ENCODE results near the gene TMEM150C. TPM values are rescaled to one million over a fixed set of nuclear protein-coding genes. Genes with fewer than 3 reads are reported as not detected.

Gene TMEM150C
- total RNA-seq, 4 donors from 2014 or later: 3.4 to 15.5 (median 7.3) TPM

DNA sequence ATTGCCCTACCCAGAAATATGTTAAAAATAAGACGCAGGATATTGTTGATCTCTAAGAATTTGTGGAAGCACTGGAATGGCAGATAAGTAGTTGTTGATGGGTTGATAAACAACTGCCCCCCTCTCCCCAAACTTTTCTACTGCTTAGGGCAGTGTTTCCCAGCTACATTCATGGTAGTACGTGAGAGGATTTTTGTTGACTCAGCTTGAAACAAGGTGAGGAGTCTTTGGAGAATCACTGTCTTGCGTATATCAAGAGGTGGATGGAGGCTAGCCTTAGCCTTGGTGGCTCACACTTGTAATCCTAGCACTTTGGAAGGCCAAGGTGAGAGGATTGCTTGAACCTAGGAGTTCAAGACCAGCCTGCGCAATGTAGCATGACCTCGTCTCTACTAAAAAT, 125.7 kb downstream of the TMEM150C start:
- intact Hi-C loops (cut with DNase I; ENCODE audit: low total_unique reads): no loop called here
- DNase-seq (ENCODE audit: low spot score in 2 of 2): no peak
- H3K4me3 ChIP-seq (ENCODE audit: low read depth, poor library complexity, severe bottlenecking): no peak overlapping the region
- whole genome bisulfite sequencing, 2 donors: 91 to 93% methylated on average over 5 of the region's 5 CpGs
- TF ChIP-seq, protein P1, sequence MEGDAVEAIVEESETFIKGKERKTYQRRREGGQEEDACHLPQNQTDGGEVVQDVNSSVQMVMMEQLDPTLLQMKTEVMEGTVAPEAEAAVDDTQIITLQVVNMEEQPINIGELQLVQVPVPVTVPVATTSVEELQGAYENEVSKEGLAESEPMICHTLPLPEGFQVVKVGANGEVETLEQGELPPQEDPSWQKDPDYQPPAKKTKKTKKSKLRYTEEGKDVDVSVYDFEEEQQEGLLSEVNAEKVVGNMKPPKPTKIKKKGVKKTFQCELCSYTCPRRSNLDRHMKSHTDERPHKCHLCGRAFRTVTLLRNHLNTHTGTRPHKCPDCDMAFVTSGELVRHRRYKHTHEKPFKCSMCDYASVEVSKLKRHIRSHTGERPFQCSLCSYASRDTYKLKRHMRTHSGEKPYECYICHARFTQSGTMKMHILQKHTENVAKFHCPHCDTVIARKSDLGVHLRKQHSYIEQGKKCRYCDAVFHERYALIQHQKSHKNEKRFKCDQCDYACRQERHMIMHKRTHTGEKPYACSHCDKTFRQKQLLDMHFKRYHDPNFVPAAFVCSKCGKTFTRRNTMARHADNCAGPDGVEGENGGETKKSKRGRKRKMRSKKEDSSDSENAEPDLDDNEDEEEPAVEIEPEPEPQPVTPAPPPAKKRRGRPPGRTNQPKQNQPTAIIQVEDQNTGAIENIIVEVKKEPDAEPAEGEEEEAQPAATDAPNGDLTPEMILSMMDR (IDR thresholded peaks at IDR 0.05): no peak
- TF ChIP-seq POLR2A (IDR thresholded peaks at IDR 0.05): no peak

DNA sequence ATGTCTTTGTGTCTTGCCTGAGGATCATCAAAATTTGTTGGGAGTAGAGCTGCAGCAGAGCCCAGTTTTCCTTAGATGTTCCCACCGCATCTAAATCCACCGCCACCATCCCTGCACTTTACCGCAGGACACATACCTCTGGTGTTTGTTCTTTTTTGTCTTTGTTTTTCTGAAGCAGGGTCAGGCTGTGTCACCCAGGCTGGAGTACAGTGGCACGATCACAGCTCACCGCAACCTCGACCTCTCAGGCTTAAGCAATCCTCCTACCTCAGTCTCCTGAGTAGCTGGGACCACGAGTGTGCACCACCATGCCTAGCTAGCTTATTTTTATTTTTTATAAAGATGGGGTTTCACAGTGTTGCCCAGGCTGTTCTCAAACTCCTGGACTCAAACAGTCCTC, 126.8 kb downstream of the TMEM150C start:
- intact Hi-C loops (cut with DNase I; ENCODE audit: low total_unique reads): no loop called here
- no peak for DNase-seq (ENCODE audit: low spot score in 2 of 2)
- H3K4me3 ChIP-seq (ENCODE audit: low read depth, poor library complexity, severe bottlenecking): no peak overlapping the region
- TF ChIP-seq, protein P1 (IDR thresholded peaks at IDR 0.05): no peak
- TF ChIP-seq POLR2A (IDR thresholded peaks at IDR 0.05): no peak
- WGBS, 2 donors: 94 to 99% methylated on average over 7 of the region's 7 CpGs

DNA sequence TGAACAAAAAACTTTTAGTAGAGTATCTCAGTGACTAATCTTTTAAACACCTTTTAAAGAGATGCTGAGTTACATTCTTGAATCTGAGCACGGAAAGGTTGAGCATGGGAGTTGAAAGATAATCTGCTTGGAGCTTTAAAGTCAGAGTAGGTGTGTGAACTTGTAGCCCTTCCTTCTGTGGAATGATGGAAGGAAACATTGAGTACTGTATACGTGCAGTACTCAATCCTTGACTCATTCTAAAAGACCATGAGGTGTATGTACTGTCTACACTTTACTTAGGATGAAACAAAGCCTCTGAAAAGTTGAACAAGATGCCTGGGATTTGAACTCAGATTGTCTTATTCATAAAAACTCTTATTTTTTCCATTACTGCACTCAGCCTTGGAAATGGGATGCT, 128.0 kb downstream of the TMEM150C start:
- WGBS, 2 donors: 55 to 69% methylated on average over 2 of the region's 2 CpGs
- intact Hi-C loops (cut with DNase I; ENCODE audit: low total_unique reads): no loop called here
- TF ChIP-seq POLR2A (IDR thresholded peaks at IDR 0.05): no peak
- TF ChIP-seq, protein P1 (IDR thresholded peaks at IDR 0.05): no peak
- no peak overlapping the region for H3K4me3 ChIP-seq (ENCODE audit: low read depth, poor library complexity, severe bottlenecking)
- DNase-seq (ENCODE audit: low spot score in 2 of 2): no peak

Other genes starting within 250 kb of the TMEM150C start
- gene HNRNPD, start 188.0 kb downstream of the TMEM150C start, total RNA-seq: 100 to 1,000 TPM in 1 of 4 donors, 10 to 100 TPM in 3; 54.0 to 140 (median 60.4) TPM
- gene HNRNPDL, start 131.5 kb downstream of the TMEM150C start, total RNA-seq: 100 to 1,000 TPM in 3 of 4 donors, 10 to 100 TPM in 1; 93.6 to 124 (median 107) TPM
- 10 to 100 TPM; 21.2 to 44.3 (median 34.6) TPM for gene ENOPH1, start 131.4 kb downstream of the TMEM150C start, total RNA-seq
- 10 to 100 TPM in 2 of 4 donors, 1 to 10 TPM in 2; 4.6 to 16.9 (median 11.6) TPM for gene SCD5, start 236.8 kb upstream of the TMEM150C start, total RNA-seq